SK-N-MC (cell line): Measurements from ENCODE around the gene SDR42E1.
"Not testable (repeated sequence)": the region's sequence is repeated elsewhere in the genome, so short reads cannot be mapped to it uniquely, and the experiment has no call there.

Experiments
- DNase-seq: peaks from one replicate; pipeline ENCODE4 v3.0.0-alpha.2; 2011; ENCODE audit warnings: low read depth, low spot score
- H3K27ac ChIP-seq: fragments of 200-600 bp; sonication (generic); 2 replicates; pipeline ENCODE4 v1.5.1; 2016; ENCODE audit warnings: mixed run types
- H3K36me3 ChIP-seq: fragments of 200-600 bp; sonication (generic); 2 replicates; pipeline ENCODE4 v1.6.1; 2017; ENCODE audit warnings: antibody characterized with exemption, low read length, mixed read lengths; ENCODE audit not compliant: insufficient read depth
- H3K4me3 ChIP-seq: fragments of 200-600 bp; sonication (generic); 2 replicates; pipeline ENCODE4 v1.5.1; 2016
- H3K9ac ChIP-seq: fragments of 200-600 bp; sonication (generic); 2 replicates; pipeline ENCODE4 v1.8.0; 2017; ENCODE audit warnings: mixed run types, mixed read lengths; ENCODE audit not compliant: insufficient read length
- H3K9me3 ChIP-seq: fragments of 200-600 bp; sonication (generic); 2 replicates; pipeline ENCODE4 v1.6.1; 2017; ENCODE audit warnings: low read depth, mild to moderate bottlenecking, antibody characterized with exemption, low read length, moderate library complexity, mixed read lengths
- EZH2 ChIP-seq: fragments of 200-600 bp; sonication (generic); IDR thresholded peaks from one replicate; pipeline ENCODE4 v1.6.1; 2017; ENCODE audit warnings: antibody characterized with exemption
- FOXP2 ChIP-seq: optimal IDR thresholded peaks from 2 replicates; pipeline ENCODE3; 2011; ENCODE audit warnings: mild to moderate bottlenecking, moderate library complexity; ENCODE audit not compliant: insufficient read depth; ENCODE audit errors: extremely low read length, control extremely low read depth
- POLR2AphosphoS5 ChIP-seq: IDR thresholded peaks from 2 replicates; pipeline ENCODE4 v1.6.1; 2012; ENCODE audit warnings: mild to moderate bottlenecking, low read depth, low read length, borderline replicate concordance

Gene SDR42E1

GRCh38 chr16:81987121-81987520 lies 24.1 kb downstream of the SDR42E1 start:
- no peak for DNase-seq
- no peak overlapping the region for H3K4me3 ChIP-seq
- H3K27ac ChIP-seq, result no peak overlapping the region
- no peak overlapping the region for H3K9ac ChIP-seq
- no peaks in the 10 kb centered on the region for H3K36me3 ChIP-seq
- TF ChIP-seq FOXP2 (no peak), POLR2AphosphoS5 (no peak), EZH2 (no peak)
- no peaks in the 10 kb centered on the region for H3K9me3 ChIP-seq

GRCh38 chr16:81977335-81977942 lies 33.8 kb downstream of the SDR42E1 start:
- H3K27ac ChIP-seq, H3K4me3 ChIP-seq, H3K36me3 ChIP-seq, H3K9ac ChIP-seq, H3K9me3 ChIP-seq, DNase-seq: not testable (repeated sequence)

GRCh38 chr16:81975637-81976036 lies 35.6 kb downstream of the SDR42E1 start:
- no peak overlapping the region for H3K4me3 ChIP-seq
- no peak for TF ChIP-seq FOXP2
- TF ChIP-seq EZH2, result no peak
- no peak for TF ChIP-seq POLR2AphosphoS5
- H3K36me3 ChIP-seq, result no peaks in the 10 kb centered on the region
- H3K27ac ChIP-seq, result no peak overlapping the region
- DNase-seq, result no peak
- H3K9me3 ChIP-seq, result no peaks in the 10 kb centered on the region
- H3K9ac ChIP-seq, result no peak overlapping the region

- no peak overlapping the region for H3K9ac ChIP-seq
- no peak overlapping the region for H3K4me3 ChIP-seq
- DNase-seq, result no peak
- no peak for TF ChIP-seq POLR2AphosphoS5
- TF ChIP-seq FOXP2, result no peak
- no peak for TF ChIP-seq EZH2
- H3K36me3 ChIP-seq, result no peaks in the 10 kb centered on the region
- no peaks in the 10 kb centered on the region for H3K9me3 ChIP-seq
- no peak overlapping the region for H3K27ac ChIP-seq
These were observed 37.5 kb downstream of the SDR42E1 start for GRCh38 chr16:81973737-81974136.

GRCh38 chr16:81971853-81972252 lies 39.4 kb downstream of the SDR42E1 start:
- no peak for DNase-seq
- Histone ChIP-seq H3K27ac (no peak overlapping the region), H3K9me3 (no peaks in the 10 kb centered on the region), H3K9ac (no peak overlapping the region), H3K36me3 (no peaks in the 10 kb centered on the region), H3K4me3 (no peak overlapping the region)
- TF ChIP-seq EZH2 (no peak), FOXP2 (no peak), POLR2AphosphoS5 (no peak)

- Histone ChIP-seq H3K9me3 (no peaks in the 10 kb centered on the region), H3K9ac (no peak overlapping the region), H3K4me3 (no peak overlapping the region), H3K27ac (no peak overlapping the region), H3K36me3 (no peaks in the 10 kb centered on the region)
- TF ChIP-seq FOXP2, result no peak
- TF ChIP-seq POLR2AphosphoS5, result no peak
- TF ChIP-seq EZH2, result no peak
- no peak for DNase-seq
These were observed 43.9 kb downstream of the SDR42E1 start for GRCh38 chr16:81967358-81967757.

- no peak overlapping the region for H3K4me3 ChIP-seq
- H3K36me3 ChIP-seq, result no peaks in the 10 kb centered on the region
- DNase-seq, result no peak
- H3K9ac ChIP-seq, result no peak overlapping the region
- TF ChIP-seq EZH2 (no peak), FOXP2 (no peak), POLR2AphosphoS5 (no peak)
- H3K27ac ChIP-seq, result no peak overlapping the region
- no peaks in the 10 kb centered on the region for H3K9me3 ChIP-seq
These were observed 46.5 kb downstream of the SDR42E1 start for GRCh38 chr16:81964808-81965207.

- TF ChIP-seq POLR2AphosphoS5 (no peak), EZH2 (no peak)
- Histone ChIP-seq H3K4me3 (no peak overlapping the region), H3K36me3 (no peaks in the 10 kb centered on the region), H3K9ac (no peak overlapping the region), H3K27ac (no peak overlapping the region), H3K9me3 (no peaks in the 10 kb centered on the region)
- DNase-seq, result no peak
These were observed 54.9 kb downstream of the SDR42E1 start for GRCh38 chr16:81956213-81956948.

GRCh38 chr16:81951564-81951963 lies 59.7 kb downstream of the SDR42E1 start:
- Histone ChIP-seq H3K9me3 (no peaks in the 10 kb centered on the region), H3K27ac (no peak overlapping the region), H3K9ac (no peak overlapping the region), H3K36me3 (no peaks in the 10 kb centered on the region), H3K4me3 (no peak overlapping the region)
- DNase-seq, result no peak
- TF ChIP-seq EZH2 (no peak), POLR2AphosphoS5 (no peak), FOXP2 (no peak)
